Spleen (tissue), 11 donors: Measurements from ENCODE around the gene PANX3. TPM values are rescaled to one million over a fixed set of nuclear protein-coding genes. Genes with fewer than 3 reads are reported as not detected.

ENCODE experiments used
- DNase-seq: peaks from one replicate; pipeline ENCODE4 v3.0.0-alpha.2; 2020
- H3K27ac ChIP-seq, 8 donors: fragments of 200-600 bp; sonication (generic) in 7 of 8; 1 replicate in 4 of 8; 2 replicates in 4 of 8; pipeline versions ENCODE4 v1.5.0 to v1.8.0; 2016 to 2021; ENCODE audit warnings: inconsistent platforms in 4 of 8, mild to moderate bottlenecking in 4 of 8, moderate library complexity in 1 of 8
- H3K27me3 ChIP-seq, 7 donors: fragments of 200-600 bp; sonication (generic) in 6 of 7; replicated peaks in 1 of 7; 1 replicate in 4 of 7; 2 replicates in 3 of 7; pipeline versions ENCODE4 v1.5.0 to v1.8.0; 2016 to 2021; ENCODE audit warnings: inconsistent platforms in 3 of 7, mild to moderate bottlenecking in 1 of 7
- H3K36me3 ChIP-seq, 6 donors: fragments of 200-600 bp; sonication (generic) in 5 of 6; 1 replicate in 4 of 6; 2 replicates in 2 of 6; pipeline versions ENCODE4 v1.5.0 to v1.8.0; 2016 to 2021; ENCODE audit warnings: inconsistent platforms in 2 of 6
- H3K4me1 ChIP-seq, 6 donors: fragments of 200-600 bp; sonication (generic) in 5 of 6; 1 replicate in 3 of 6; 2 replicates in 3 of 6; pipeline versions ENCODE4 v1.5.0 to v1.8.0; 2016 to 2021; ENCODE audit warnings: inconsistent platforms in 3 of 6
- H3K4me3 ChIP-seq, 8 donors: fragments of 200-600 bp; sonication (generic) in 7 of 8; 1 replicate in 4 of 8; 2 replicates in 4 of 8; pipeline versions ENCODE4 v1.5.0 to v1.8.0; 2016 to 2021; ENCODE audit warnings: inconsistent platforms in 4 of 8, mild to moderate bottlenecking in 4 of 8, moderate library complexity in 2 of 8
- H3K9me3 ChIP-seq, 8 donors: fragments of 200-600 bp; sonication (generic) in 7 of 8; 1 replicate in 4 of 8; 2 replicates in 4 of 8; pipeline versions ENCODE4 v1.5.0 to v1.8.0; 2016 to 2021; ENCODE audit warnings: inconsistent platforms in 4 of 8
- POLR2A ChIP-seq, 3 donors: fragments of 450-650 bp; IDR thresholded peaks; one replicate each; pipeline ENCODE4 v1.5.1; 2017; ENCODE audit warnings: antibody characterized with exemption in 3 of 3, mild to moderate bottlenecking in 1 of 3
- POLR2AphosphoS5 ChIP-seq, 3 donors: sonication (generic); formaldehyde crosslinking; IDR thresholded peaks; one replicate each; pipeline ENCODE4 v1.5.1; 2017; ENCODE audit warnings: antibody characterized with exemption in 3 of 3
- WGBS, 5 donors: extraction: QIAGEN DNeasy Blood & Tissue Kit in 3 of 5; methylation state at CpG; one replicate each; pipeline versions ENCODE4 v1.1.5 to v1.1.7; 2013 to 2018; 5-methylcytosine and 5-hydroxymethylcytosine counted together
- intact Hi-C: fragments of 100-400 bp; cut with DNase I; formaldehyde crosslinking; loops from one replicate; pipeline ENCODE4 v1.15.0; 2023; ENCODE audit warnings: low total_unique reads
- polyA plus RNA-seq, 3 donors: library from polyadenylated mRNA; stranded (reverse); fragments of 200-250 nt; gene quantifications; one replicate each; pipeline ENCODE4 v1.2.1, GENCODE V29; 2013
- total RNA-seq, 7 donors: library from RNA; depleted of rRNA in 3 of 7; stranded (reverse); fragments of >200 nt in 3 of 7; fragmentation: NEBNext Ultra II Directional in 4 of 7; extraction: Animal tissue kit (Norgen Biotek cat#: 25700) in 4 of 7; gene quantifications; one replicate each; pipeline versions ENCODE4 v1.1.0 to v1.2.1, GENCODE V29; 2016 to 2021
- TF ChIP-seq, protein P1 (sequence below), 11 experiments: fragments of 200-600 bp in 7 of 11; fragments of 450-650 bp in 4 of 11; sonication (generic) in 4 of 11; IDR thresholded peaks in 8 of 11; conservative IDR thresholded peaks in 3 of 11; 1 replicate in 7 of 11; 2 replicates in 4 of 11; pipeline versions ENCODE4 v1.4.0 to v1.8.0; 2016 to 2021; ENCODE audit warnings: antibody characterized with exemption in 11 of 11, inconsistent platforms in 4 of 11, mild to moderate bottlenecking in 1 of 11
- donor health status: healthy with polysubstance abuse.
- donor health status: DM: no; HTN: no; CAD: no; lungs with moderate emphysema.
- donor health status: DM: no; HTN: no; CAD: no.
- donor health status: Bipolar disorder and iron deficiency.
- donor health status: healthy.
- donor health status: DM: no; HTN: no; CAD: no.
- donor health status: DM: yes; HTN: yes; CAD: no.

The PANX3 gene
- total and polyA plus RNA-seq, 10 donors = not detected

DNA sequence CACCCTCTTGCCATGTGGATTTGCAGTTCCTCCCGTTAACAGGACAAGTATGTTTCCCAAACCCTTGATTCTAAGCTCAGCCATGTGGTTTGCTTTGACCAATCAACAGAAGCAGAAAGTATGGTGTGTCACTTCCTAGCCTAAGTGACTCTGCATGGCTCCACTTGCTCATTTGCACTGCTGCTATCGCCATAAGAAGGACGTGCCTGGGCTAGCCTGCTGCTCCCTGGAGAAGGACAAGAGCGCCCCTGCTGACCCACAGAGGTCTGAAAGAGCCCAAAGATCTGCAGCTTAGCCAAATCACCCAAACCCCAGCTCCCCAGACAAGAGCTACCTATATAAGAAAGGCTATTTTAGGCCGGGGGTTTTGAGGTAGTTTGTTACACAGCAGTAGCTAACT is 29.4 kb downstream of the PANX3 start:
- TF ChIP-seq POLR2A (IDR thresholded peaks at IDR 0.05) (no peak), POLR2AphosphoS5 (IDR thresholded peaks at IDR 0.05) (no peak)
- Histone ChIP-seq H3K4me1 (peaks cover 0 to 8% (median 6%) of the 10 kb centered on the region in 6 donors), H3K36me3 (peaks cover 0 to 44% (median 31%) of the 10 kb centered on the region in 6 donors), H3K27ac (no peak overlapping the region), H3K27me3 (no peaks in the 10 kb centered on the region), H3K4me3 (no peak overlapping the region), H3K9me3 (no peaks in the 10 kb centered on the region)
- 89 to 99% (median 93%) methylated on average over 5 of the region's 5 CpGs for WGBS, 5 donors
- intact Hi-C loops = no loop called here
- DNase-seq = no peak

GRCh38 chr11:124642628-124643027 is 31.4 kb downstream of the PANX3 start:
- no peak overlapping the region for H3K4me3 ChIP-seq
- peaks cover 0 to 18% (median 6%) of the 10 kb centered on the region in 6 donors for H3K4me1 ChIP-seq
- H3K27me3 ChIP-seq = no peaks in the 10 kb centered on the region
- H3K9me3 ChIP-seq = no peaks in the 10 kb centered on the region
- TF ChIP-seq, protein P1, sequence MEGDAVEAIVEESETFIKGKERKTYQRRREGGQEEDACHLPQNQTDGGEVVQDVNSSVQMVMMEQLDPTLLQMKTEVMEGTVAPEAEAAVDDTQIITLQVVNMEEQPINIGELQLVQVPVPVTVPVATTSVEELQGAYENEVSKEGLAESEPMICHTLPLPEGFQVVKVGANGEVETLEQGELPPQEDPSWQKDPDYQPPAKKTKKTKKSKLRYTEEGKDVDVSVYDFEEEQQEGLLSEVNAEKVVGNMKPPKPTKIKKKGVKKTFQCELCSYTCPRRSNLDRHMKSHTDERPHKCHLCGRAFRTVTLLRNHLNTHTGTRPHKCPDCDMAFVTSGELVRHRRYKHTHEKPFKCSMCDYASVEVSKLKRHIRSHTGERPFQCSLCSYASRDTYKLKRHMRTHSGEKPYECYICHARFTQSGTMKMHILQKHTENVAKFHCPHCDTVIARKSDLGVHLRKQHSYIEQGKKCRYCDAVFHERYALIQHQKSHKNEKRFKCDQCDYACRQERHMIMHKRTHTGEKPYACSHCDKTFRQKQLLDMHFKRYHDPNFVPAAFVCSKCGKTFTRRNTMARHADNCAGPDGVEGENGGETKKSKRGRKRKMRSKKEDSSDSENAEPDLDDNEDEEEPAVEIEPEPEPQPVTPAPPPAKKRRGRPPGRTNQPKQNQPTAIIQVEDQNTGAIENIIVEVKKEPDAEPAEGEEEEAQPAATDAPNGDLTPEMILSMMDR (IDR thresholded peaks at IDR 0.05 in 8 of 11, conservative IDR thresholded peaks at IDR 0.05 in 3 of 11) = no peak
- TF ChIP-seq POLR2AphosphoS5 (IDR thresholded peaks at IDR 0.05) (no peak), POLR2A (IDR thresholded peaks at IDR 0.05) (no peak)
- DNase-seq = no peak
- H3K36me3 ChIP-seq = peaks cover 0 to 27% (median 12%) of the 10 kb centered on the region in 6 donors
- no peak overlapping the region for H3K27ac ChIP-seq
- intact Hi-C loops = no loop called here
- 91 to 94% (median 93%) methylated on average over 3 of the region's 3 CpGs for WGBS, 5 donors

GRCh38 chr11:124643042-124643604 is 31.9 kb downstream of the PANX3 start:
- Histone ChIP-seq H3K4me1 (peaks cover 0 to 18% (median 6%) of the 10 kb centered on the region in 6 donors), H3K27ac (no peak overlapping the region), H3K27me3 (no peaks in the 10 kb centered on the region), H3K4me3 (no peak overlapping the region), H3K36me3 (peaks cover 0 to 24% (median 8%) of the 10 kb centered on the region in 6 donors), H3K9me3 (no peaks in the 10 kb centered on the region)
- no peak for DNase-seq
- TF ChIP-seq POLR2AphosphoS5 (IDR thresholded peaks at IDR 0.05) (no peak), POLR2A (IDR thresholded peaks at IDR 0.05) (no peak)
- TF ChIP-seq, protein P1 (IDR thresholded peaks at IDR 0.05 in 8 of 11, conservative IDR thresholded peaks at IDR 0.05 in 3 of 11) = no peak
- WGBS, 5 donors = 83 to 90% (median 87%) methylated on average over 10 of the region's 10 CpGs
- intact Hi-C loops = no loop called here

DNA sequence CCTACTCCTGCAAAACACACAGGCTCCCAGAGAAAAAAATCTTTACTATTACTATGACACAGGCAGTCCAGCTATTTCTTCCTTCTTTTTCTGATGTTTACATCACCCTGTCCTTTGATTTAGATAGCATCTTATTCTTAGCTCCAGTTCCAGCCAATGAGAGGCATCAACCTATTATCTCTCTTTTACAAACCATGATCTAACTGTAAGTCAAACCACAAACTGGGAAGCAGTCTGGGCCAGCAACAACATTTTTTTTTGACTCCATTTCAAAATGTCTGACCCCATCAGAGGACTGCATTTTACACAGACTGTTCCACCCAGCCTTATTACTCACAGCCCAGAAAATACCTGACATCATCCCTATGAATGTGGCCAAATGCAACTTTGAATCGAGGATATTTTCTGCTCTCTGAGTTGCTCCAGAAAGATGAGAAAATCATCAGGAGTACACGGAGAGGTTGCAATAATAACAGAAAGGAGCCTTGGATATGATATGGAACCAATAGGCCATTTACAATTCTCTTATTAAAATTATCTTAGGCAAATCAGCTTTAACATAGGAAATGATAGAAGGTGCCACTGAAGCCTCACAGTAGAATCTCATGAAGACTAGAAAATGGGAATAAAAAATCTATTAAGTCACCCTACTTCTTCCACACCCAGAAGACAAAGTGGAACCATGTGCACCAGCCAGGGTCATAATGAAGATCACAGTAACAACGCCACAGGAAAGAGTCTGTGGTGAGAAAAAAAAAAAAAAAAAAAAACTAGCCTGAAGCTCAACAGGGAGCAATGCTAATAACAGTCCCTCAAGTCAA is 32.6 kb downstream of the PANX3 start:
- peaks cover 0 to 18% (median 6%) of the 10 kb centered on the region in 6 donors for H3K4me1 ChIP-seq
- no peaks in the 10 kb centered on the region for H3K27me3 ChIP-seq
- H3K4me3 ChIP-seq = no peak overlapping the region
- H3K9me3 ChIP-seq = no peaks in the 10 kb centered on the region
- 41 to 51% (median 45%) methylated on average over 3 of the region's 3 CpGs for WGBS, 5 donors
- intact Hi-C loops = no loop called here
- DNase-seq = no peak
- no peak overlapping the region for H3K27ac ChIP-seq
- peaks cover 0 to 17% (median 7%) of the 10 kb centered on the region in 6 donors for H3K36me3 ChIP-seq
- TF ChIP-seq POLR2A (IDR thresholded peaks at IDR 0.05) = no peak
- TF ChIP-seq, protein P1 (IDR thresholded peaks at IDR 0.05 in 8 of 11, conservative IDR thresholded peaks at IDR 0.05 in 3 of 11) = no peak
- TF ChIP-seq POLR2AphosphoS5 (IDR thresholded peaks at IDR 0.05) = no peak
